ENCODE measurements around the gene INPP5E. TPM values are rescaled to one million over a fixed set of nuclear protein-coding genes. Genes with fewer than 3 reads are reported as not detected.

The INPP5E gene
- total RNA-seq, 1 donor from 2014 or later: 4.7 TPM

DNA sequence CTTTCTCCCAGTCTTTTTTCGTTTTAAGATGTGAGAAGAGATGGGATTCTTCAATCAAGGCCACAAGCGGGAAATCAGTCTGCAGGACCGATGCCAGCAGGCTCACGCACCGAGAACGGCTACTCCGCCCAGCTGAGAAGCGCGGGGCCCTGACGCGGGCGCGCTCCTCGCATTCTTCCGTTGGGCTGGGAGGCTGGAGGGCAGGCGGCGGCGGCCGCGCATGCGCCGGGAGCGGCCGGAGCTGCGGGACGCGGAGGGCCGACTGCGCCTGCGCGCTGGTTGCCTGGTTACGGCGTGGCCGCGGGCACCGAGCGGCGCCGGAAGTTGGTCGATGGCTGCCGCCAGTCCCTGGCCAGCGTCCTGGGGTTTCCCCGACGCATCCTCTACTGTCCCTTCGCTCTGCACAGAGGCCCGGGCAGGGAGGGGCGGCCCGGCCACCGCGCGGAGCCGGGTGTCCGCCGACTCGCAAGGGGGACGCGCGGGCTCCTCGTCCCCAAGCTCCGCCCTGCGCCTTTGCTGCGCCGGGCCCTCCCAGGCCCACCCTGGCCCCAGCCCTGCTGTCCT lies 44.0 kb upstream of the INPP5E start:
- H3K9ac ChIP-seq (ENCODE audit: low read depth in 1 of 3, low read length in 3 of 3): peak overlapping the region; percentile 89 to 93 (median 89)
- peak overlapping the region; percentile 78 to 88 (median 88) for H3K4me3 ChIP-seq (ENCODE audit: low read length in 3 of 3)
- no peaks in the 10 kb centered on the region for H3K9me3 ChIP-seq (ENCODE audit: control insufficient read depth in 3 of 3, low read length in 3 of 3)
- H3K4me1 ChIP-seq (ENCODE audit: control insufficient read depth in 3 of 3, insufficient read depth in 3 of 3, low read length in 3 of 3): peaks cover 25 to 37% (median 32%) of the 10 kb centered on the region in 3 donors
- peaks cover 0 to 3% (median 0%) of the 10 kb centered on the region in 3 donors for H3K36me3 ChIP-seq (ENCODE audit: control insufficient read depth in 3 of 3, insufficient read depth in 3 of 3, low read length in 3 of 3)
- H3K27me3 ChIP-seq (ENCODE audit: control insufficient read depth in 3 of 3, insufficient read depth in 3 of 3, low read length in 3 of 3): peaks cover 5 to 9% (median 8%) of the 10 kb centered on the region in 3 donors
- H3K27ac ChIP-seq (ENCODE audit: low read depth, low read length): peak overlapping the region; percentile 100

DNA sequence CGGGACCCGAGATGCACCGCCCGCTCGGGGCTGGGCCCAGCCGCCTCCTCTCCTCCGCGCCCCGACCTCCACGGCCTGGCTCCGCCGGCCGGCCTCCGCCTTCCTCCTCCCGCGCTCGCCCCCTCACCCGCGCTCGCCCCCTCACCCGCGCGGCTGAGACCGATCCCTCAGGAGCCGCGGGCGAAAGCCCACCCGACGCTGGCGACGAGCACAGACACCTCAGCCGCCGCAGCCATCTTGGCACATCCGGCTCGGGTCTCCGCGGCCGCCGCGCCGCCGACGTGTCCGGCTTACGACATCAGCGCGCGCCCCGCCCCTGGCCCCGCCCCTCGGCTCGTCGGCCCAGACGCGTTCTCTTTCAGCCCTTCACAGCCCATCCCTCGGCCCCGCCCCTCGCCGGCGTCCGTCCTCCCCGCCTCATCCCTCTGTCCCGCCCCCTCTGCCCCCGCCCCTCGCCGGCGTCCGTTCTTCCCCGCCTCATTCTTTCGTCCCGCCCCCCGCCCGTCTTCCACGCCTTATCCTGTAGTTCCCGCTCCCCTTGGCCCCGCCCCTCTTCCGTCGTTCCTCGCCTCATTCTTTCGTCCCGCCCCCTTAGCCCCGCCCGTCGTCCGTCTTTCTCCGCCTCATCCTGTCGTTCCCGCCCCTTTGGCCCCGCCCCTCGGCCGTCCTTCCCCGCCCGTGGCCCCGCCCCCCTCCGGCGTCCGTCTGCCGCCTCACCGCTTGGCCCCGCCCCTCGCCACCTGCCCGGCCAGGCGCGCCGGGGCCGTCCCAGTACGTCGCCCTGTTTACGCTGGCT lies 43.3 kb upstream of the INPP5E start, which contains the start of gene SEC16A:
Gene SEC16A, minus strand, starts transcription at position 248 of the 796 bp plus-strand sequence. CDS start 5,425 bp downstream, outside the sequence.
- Histone ChIP-seq H3K9ac (ENCODE audit: low read depth in 1 of 3, low read length in 3 of 3) (peak within 1 kb of the TSS; percentile 92 to 98 (median 93)), H3K9me3 (ENCODE audit: control insufficient read depth in 3 of 3, low read length in 3 of 3) (no peaks in the 10 kb centered on the region), H3K27ac (ENCODE audit: low read depth, low read length) (peak within 1 kb of the TSS; percentile 100), H3K27me3 (ENCODE audit: control insufficient read depth in 3 of 3, insufficient read depth in 3 of 3, low read length in 3 of 3) (peaks cover 5 to 8% (median 7%) of the 10 kb centered on the region in 3 donors), H3K4me3 (ENCODE audit: low read length in 3 of 3) (peak within 1 kb of the TSS; percentile 88 to 95 (median 88)), H3K36me3 (ENCODE audit: control insufficient read depth in 3 of 3, insufficient read depth in 3 of 3, low read length in 3 of 3) (peaks cover 0 to 4% (median 1%) of the 10 kb centered on the region in 3 donors), H3K4me1 (ENCODE audit: control insufficient read depth in 3 of 3, insufficient read depth in 3 of 3, low read length in 3 of 3) (peaks cover 22 to 32% (median 27%) of the 10 kb centered on the region in 3 donors)

DNA sequence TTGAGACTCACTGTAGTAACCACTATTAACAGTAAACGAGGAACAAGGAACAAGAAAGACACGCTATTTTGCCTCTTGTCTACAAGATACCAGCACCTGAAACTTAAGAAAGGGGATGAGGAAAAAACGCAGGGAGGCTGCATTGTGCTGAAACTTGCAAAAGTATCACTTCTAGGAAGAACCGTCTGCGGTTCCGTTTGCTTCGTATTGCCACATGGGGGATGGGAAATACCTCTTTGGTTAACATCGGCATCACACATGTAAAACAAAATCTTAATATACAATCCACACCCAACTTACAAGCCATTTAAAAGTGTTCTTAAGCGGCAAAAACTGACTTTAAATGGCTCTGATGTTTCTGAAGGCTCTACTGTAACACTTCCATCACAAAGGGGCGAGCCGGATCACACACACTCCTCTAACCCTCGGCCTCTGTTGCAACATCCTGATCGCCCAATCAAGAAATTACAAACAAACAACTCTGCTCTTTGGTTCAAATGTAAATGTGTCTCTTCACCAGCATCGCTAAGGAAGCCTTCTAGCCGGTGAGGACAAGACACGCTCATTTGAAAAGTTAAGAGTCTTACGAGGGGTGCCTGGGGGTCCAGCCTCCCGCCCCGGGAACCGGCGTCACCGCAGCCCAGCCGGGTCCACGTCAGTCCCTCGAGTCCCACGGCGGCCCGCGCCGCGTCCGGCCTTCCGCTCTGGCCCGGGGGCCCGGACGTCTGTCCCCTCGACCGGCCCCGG lies 42.6 kb upstream of the INPP5E start:
- H3K9me3 ChIP-seq (ENCODE audit: control insufficient read depth in 3 of 3, low read length in 3 of 3): no peaks in the 10 kb centered on the region
- H3K9ac ChIP-seq (ENCODE audit: low read depth in 1 of 3, low read length in 3 of 3): peak overlapping the region; percentile 91 to 98 (median 92)
- H3K27ac ChIP-seq (ENCODE audit: low read depth, low read length): peak overlapping the region; percentile 100
- H3K36me3 ChIP-seq (ENCODE audit: control insufficient read depth in 3 of 3, insufficient read depth in 3 of 3, low read length in 3 of 3): peaks cover 3 to 11% (median 8%) of the 10 kb centered on the region in 3 donors
- H3K4me3 ChIP-seq (ENCODE audit: low read length in 3 of 3): peak overlapping the region; percentile 82 to 95 (median 88)
- peaks cover 22 to 32% (median 27%) of the 10 kb centered on the region in 3 donors for H3K4me1 ChIP-seq (ENCODE audit: control insufficient read depth in 3 of 3, insufficient read depth in 3 of 3, low read length in 3 of 3)
- peaks cover 0 to 1% (median under 1%) of the 10 kb centered on the region in 3 donors for H3K27me3 ChIP-seq (ENCODE audit: control insufficient read depth in 3 of 3, insufficient read depth in 3 of 3, low read length in 3 of 3)

DNA sequence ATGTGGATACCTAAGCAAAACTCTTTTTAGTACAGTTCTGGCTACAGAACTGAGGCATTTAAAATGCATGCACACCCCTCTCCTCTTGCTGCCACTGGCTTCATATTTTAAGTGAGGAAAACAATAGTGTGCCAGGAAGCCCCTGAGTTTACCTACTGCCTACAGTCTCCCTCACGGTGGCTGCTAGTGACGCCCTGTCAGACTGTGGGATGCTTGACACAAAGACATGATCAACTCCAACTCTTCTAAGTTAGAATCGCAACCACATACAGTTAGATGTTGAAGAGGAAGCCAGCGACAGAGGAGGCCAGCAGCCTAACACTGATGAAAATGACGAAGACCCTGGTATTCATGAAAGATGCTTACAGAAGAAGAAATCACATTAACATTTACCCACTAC lies 41.9 kb upstream of the INPP5E start:
- peak overlapping the region; percentile 100 for H3K27ac ChIP-seq (ENCODE audit: low read depth, low read length)
- H3K9ac ChIP-seq (ENCODE audit: low read depth in 1 of 3, low read length in 3 of 3): peak overlapping the region; percentile 91 to 98 (median 92)
- no peaks in the 10 kb centered on the region for H3K27me3 ChIP-seq (ENCODE audit: control insufficient read depth in 3 of 3, insufficient read depth in 3 of 3, low read length in 3 of 3)
- peak overlapping the region; percentile 82 to 95 (median 88) for H3K4me3 ChIP-seq (ENCODE audit: low read length in 3 of 3)
- H3K9me3 ChIP-seq (ENCODE audit: control insufficient read depth in 3 of 3, low read length in 3 of 3): no peaks in the 10 kb centered on the region
- peaks cover 10 to 18% (median 14%) of the 10 kb centered on the region in 3 donors for H3K36me3 ChIP-seq (ENCODE audit: control insufficient read depth in 3 of 3, insufficient read depth in 3 of 3, low read length in 3 of 3)
- peaks cover 22 to 32% (median 27%) of the 10 kb centered on the region in 3 donors for H3K4me1 ChIP-seq (ENCODE audit: control insufficient read depth in 3 of 3, insufficient read depth in 3 of 3, low read length in 3 of 3)

DNA sequence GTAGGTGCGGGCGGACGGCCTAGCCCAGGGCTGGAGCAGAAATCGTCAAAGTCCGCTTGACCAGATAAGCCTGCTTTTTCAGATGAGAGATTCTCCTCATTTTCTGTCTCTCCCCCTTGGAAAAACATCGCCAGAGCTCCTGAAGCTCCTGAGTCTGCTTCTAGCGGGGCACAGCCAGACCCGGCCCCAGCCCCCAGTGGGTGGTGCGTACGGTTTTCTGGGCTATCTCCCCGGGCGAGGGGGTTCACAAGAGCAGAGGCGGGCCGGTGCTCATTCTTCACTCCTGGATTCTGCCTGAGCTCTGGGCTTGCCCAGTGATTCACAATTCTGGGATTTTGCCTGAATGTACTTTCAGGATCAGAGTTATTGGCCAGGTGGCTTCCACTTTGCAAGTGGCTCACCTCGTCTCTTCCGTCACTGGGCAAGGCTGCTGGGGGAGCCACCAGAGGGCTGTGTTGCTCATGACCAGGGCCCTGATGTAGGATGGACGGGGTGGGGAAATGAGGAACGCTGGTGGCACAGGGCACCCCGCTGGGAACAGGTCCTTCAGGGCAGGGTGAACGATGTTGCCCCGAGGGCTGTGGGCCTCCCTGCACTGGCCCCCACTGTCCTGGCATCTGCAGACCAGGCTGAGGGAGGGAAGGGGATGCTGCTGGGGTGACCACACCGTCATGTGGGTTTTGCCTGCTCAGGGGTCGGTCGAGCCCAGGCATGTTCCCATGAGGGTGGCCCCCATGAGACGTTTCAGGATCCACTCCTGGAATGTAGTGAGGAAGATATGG lies 36.9 kb upstream of the INPP5E start:
- Histone ChIP-seq H3K4me1 (ENCODE audit: control insufficient read depth in 3 of 3, insufficient read depth in 3 of 3, low read length in 3 of 3) (peaks cover 3% of the 10 kb centered on the region in 3 donors), H3K4me3 (ENCODE audit: low read length in 3 of 3) (no peak overlapping the region), H3K27me3 (ENCODE audit: control insufficient read depth in 3 of 3, insufficient read depth in 3 of 3, low read length in 3 of 3) (no peaks in the 10 kb centered on the region), H3K9ac (ENCODE audit: low read depth in 1 of 3, low read length in 3 of 3) (no peak overlapping the region), H3K36me3 (ENCODE audit: control insufficient read depth in 3 of 3, insufficient read depth in 3 of 3, low read length in 3 of 3) (peaks cover 58 to 67% (median 61%) of the 10 kb centered on the region in 3 donors), H3K9me3 (ENCODE audit: control insufficient read depth in 3 of 3, low read length in 3 of 3) (no peaks in the 10 kb centered on the region), H3K27ac (ENCODE audit: low read depth, low read length) (no peak overlapping the region)

DNA sequence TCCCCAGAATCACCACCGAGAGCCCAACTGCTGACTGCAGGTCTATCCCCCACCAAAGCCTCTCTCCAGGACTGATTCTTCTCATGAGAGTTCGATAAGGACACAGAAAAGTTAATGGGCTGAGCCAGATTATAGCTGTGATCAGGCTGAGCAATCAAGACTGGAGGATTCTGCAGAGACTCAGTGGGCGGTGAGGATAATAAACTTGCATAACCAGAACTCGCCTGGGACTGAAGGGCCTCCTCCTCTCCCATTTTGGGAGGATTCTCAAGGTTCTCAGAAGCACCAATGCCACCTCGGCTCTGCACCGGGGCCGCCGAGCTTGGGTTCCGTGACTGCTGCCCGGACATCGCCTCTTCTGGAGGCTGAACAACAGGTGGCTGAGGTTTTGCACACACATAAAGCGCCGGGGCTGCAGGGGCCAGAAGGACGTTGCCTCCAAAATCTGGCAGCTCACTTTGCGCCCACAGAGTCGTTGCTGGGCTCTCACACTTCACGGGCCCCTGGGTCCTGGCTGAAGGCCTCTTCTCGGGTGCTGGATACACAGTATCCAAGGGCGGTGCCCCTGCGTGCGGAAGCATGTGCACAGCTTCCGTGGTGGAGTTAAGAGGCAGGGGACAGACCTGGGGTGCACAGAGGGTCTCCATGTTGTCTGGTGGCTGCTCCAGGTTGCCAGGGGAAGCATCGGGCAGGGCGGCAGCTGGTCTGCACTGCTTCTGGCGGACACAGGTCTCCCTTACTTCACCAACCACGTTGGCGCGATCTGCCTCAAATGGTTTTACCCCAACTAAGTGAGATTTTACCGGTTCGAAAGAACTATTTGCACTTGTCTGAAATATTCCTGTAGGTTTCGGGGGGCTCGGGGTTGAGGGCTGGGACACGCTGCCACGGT lies 35.6 kb upstream of the INPP5E start:
- peaks cover 71 to 80% (median 75%) of the 10 kb centered on the region in 3 donors for H3K36me3 ChIP-seq (ENCODE audit: control insufficient read depth in 3 of 3, insufficient read depth in 3 of 3, low read length in 3 of 3)

DNA sequence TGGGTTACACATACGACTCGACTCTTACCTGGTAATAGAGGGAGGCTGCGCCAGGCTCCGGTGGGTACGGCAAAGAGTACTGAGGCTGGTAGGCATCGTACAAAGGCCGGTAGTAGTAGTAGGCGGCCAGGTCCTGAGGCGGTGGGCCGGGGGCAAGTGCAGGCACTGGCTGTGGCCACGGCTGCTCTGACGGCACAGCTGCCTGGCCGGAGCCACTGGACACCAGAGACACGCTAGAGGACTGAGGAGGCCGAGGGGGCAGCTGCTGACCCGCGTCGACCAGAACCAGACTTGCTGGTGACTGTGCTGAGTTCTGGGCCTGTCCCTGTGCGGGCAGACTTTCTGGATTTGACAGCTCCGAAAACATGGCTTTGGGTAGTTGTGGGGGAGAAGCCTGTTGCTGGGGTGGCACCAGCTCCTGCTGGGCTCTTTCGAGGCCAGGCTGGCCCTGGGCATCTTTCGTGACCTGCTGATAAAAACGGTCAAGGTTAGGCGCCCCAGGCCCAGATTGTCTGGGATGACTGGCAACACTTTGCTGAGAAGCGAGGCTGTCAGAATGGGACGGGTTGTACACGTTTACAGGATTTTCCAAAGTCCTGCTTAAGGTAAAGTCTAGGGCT lies 34.5 kb upstream of the INPP5E start:
- H3K27me3 ChIP-seq (ENCODE audit: control insufficient read depth in 3 of 3, insufficient read depth in 3 of 3, low read length in 3 of 3): no peaks in the 10 kb centered on the region
- H3K36me3 ChIP-seq (ENCODE audit: control insufficient read depth in 3 of 3, insufficient read depth in 3 of 3, low read length in 3 of 3): peaks cover 78 to 87% (median 84%) of the 10 kb centered on the region in 3 donors

More for the DNA sequence above, 35.6 kb upstream of the INPP5E start:
- no peaks in the 10 kb centered on the region for H3K9me3 ChIP-seq (ENCODE audit: control insufficient read depth in 3 of 3, low read length in 3 of 3)
- no peak overlapping the region for H3K9ac ChIP-seq (ENCODE audit: low read depth in 1 of 3, low read length in 3 of 3)
- H3K4me1 ChIP-seq (ENCODE audit: control insufficient read depth in 3 of 3, insufficient read depth in 3 of 3, low read length in 3 of 3): no peaks in the 10 kb centered on the region
- H3K27me3 ChIP-seq (ENCODE audit: control insufficient read depth in 3 of 3, insufficient read depth in 3 of 3, low read length in 3 of 3): no peaks in the 10 kb centered on the region
- H3K27ac ChIP-seq (ENCODE audit: low read depth, low read length): no peak overlapping the region
- no peak overlapping the region for H3K4me3 ChIP-seq (ENCODE audit: low read length in 3 of 3)

DNA sequence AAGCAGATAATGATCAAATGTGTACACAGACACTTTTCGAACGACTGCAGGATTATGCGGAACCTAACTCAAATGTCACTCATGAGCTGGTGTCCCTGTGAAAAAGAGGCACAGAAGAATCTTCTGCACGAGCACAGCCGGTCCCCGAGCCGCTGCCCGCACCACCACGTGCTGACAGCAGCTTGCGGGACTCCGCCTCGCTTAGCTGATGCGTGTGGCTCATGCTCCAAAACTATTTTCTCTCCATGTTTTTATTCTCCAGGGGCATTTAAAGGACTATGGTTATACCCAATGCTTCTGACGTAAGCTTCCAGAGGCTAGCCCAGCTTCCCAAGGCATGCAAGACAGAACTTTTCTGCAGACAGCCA lies 33.7 kb upstream of the INPP5E start:
- Histone ChIP-seq H3K9me3 (ENCODE audit: control insufficient read depth in 3 of 3, low read length in 3 of 3) (no peaks in the 10 kb centered on the region), H3K4me3 (ENCODE audit: low read length in 3 of 3) (no peak overlapping the region), H3K4me1 (ENCODE audit: control insufficient read depth in 3 of 3, insufficient read depth in 3 of 3, low read length in 3 of 3) (no peaks in the 10 kb centered on the region), H3K27me3 (ENCODE audit: control insufficient read depth in 3 of 3, insufficient read depth in 3 of 3, low read length in 3 of 3) (no peaks in the 10 kb centered on the region), H3K9ac (ENCODE audit: low read depth in 1 of 3, low read length in 3 of 3) (no peak overlapping the region), H3K36me3 (ENCODE audit: control insufficient read depth in 3 of 3, insufficient read depth in 3 of 3, low read length in 3 of 3) (peaks cover 81 to 91% (median 90%) of the 10 kb centered on the region in 3 donors), H3K27ac (ENCODE audit: low read depth, low read length) (no peak overlapping the region)

More for the DNA sequence above, 34.5 kb upstream of the INPP5E start:
- Histone ChIP-seq H3K4me3 (ENCODE audit: low read length in 3 of 3) (no peak overlapping the region), H3K27ac (ENCODE audit: low read depth, low read length) (no peak overlapping the region), H3K9me3 (ENCODE audit: control insufficient read depth in 3 of 3, low read length in 3 of 3) (no peaks in the 10 kb centered on the region), H3K4me1 (ENCODE audit: control insufficient read depth in 3 of 3, insufficient read depth in 3 of 3, low read length in 3 of 3) (no peaks in the 10 kb centered on the region), H3K9ac (ENCODE audit: low read depth in 1 of 3, low read length in 3 of 3) (no peak overlapping the region)
